K562 (cell line): Measurements from ENCODE around the gene SIRT2.

Source experiments
- MYC ChIP-seq, 2 experiments: fragments of 250-450 bp in 1 of 2; sonication (Bioruptor Pico) in 1 of 2; IDR thresholded peaks; 2 replicates each; pipeline versions ENCODE4 v1.5.1 to v1.6.1; 2012 to 2021; ENCODE audit warnings: low read depth in 2 of 2, borderline replicate concordance in 1 of 2, improper control_type of control experiment in 1 of 2, low read length in 1 of 2, mild to moderate bottlenecking in 1 of 2, moderate library complexity in 1 of 2
- TF ChIP-seq, protein P1 (sequence below), 3 experiments: IDR thresholded peaks in 2 of 3; conservative IDR thresholded peaks in 1 of 3; 2 replicates each; pipeline ENCODE4 v1.5.1; 2011 to 2012; ENCODE audit warnings: low read length in 3 of 3, mild to moderate bottlenecking in 3 of 3, control low read depth in 2 of 3, improper control_type of control experiment in 1 of 3, inconsistent platforms in 1 of 3, low read depth in 1 of 3, mixed read lengths in 1 of 3, moderate library complexity in 1 of 3; ENCODE audit not compliant: insufficient read depth in 2 of 3
- TF ChIP-seq, protein P2 (sequence below), 3 experiments: fragments of 200-800 bp in 1 of 3; fragments of 250-450 bp in 1 of 3; fragments of 450-650 bp in 1 of 3; sonication (Bioruptor Pico) in 1 of 3; sonication (Bioruptor generic) in 1 of 3; formaldehyde crosslinking in 1 of 3; IDR thresholded peaks; 2 replicates each; pipeline versions ENCODE4 v1.6.1 to v1.8.0; 2016 to 2022; ENCODE audit warnings: mild to moderate bottlenecking in 2 of 3, missing genetic modification characterization in 2 of 3, missing compliant biosample characterization in 1 of 3, moderate library complexity in 1 of 3
- TF ChIP-seq, protein P3 (sequence below), 2 experiments: IDR thresholded peaks; 2 replicates each; pipeline ENCODE4 v1.6.1; 2012; ENCODE audit warnings: improper control_type of control experiment in 2 of 2, low read depth in 2 of 2, low read length in 2 of 2, borderline replicate concordance in 1 of 2

DNA sequence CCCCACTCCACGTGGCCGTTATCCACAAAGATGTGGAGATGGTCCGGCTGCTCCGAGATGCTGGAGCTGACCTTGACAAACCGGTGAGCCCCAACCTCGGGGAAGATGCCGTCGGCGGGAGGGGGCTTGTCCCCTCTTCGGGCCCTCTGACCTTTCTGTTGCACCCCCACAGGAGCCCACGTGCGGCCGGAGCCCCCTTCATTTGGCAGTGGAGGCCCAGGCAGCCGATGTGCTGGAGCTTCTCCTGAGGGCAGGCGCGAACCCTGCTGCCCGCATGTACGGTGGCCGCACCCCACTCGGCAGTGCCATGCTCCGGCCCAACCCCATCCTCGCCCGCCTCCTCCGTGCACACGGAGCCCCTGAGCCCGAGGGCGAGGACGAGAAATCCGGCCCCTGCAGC, 7.8 kb upstream of the SIRT2 start:
- TF ChIP-seq, protein P1, sequence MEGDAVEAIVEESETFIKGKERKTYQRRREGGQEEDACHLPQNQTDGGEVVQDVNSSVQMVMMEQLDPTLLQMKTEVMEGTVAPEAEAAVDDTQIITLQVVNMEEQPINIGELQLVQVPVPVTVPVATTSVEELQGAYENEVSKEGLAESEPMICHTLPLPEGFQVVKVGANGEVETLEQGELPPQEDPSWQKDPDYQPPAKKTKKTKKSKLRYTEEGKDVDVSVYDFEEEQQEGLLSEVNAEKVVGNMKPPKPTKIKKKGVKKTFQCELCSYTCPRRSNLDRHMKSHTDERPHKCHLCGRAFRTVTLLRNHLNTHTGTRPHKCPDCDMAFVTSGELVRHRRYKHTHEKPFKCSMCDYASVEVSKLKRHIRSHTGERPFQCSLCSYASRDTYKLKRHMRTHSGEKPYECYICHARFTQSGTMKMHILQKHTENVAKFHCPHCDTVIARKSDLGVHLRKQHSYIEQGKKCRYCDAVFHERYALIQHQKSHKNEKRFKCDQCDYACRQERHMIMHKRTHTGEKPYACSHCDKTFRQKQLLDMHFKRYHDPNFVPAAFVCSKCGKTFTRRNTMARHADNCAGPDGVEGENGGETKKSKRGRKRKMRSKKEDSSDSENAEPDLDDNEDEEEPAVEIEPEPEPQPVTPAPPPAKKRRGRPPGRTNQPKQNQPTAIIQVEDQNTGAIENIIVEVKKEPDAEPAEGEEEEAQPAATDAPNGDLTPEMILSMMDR (IDR thresholded peaks at IDR 0.05 in 2 of 3, conservative IDR thresholded peaks at IDR 0.05 in 1 of 3; ENCODE audit: insufficient read depth in 2 of 3, low read depth in 1 of 3, low read length in 3 of 3) = no peak
- TF ChIP-seq, protein P2, sequence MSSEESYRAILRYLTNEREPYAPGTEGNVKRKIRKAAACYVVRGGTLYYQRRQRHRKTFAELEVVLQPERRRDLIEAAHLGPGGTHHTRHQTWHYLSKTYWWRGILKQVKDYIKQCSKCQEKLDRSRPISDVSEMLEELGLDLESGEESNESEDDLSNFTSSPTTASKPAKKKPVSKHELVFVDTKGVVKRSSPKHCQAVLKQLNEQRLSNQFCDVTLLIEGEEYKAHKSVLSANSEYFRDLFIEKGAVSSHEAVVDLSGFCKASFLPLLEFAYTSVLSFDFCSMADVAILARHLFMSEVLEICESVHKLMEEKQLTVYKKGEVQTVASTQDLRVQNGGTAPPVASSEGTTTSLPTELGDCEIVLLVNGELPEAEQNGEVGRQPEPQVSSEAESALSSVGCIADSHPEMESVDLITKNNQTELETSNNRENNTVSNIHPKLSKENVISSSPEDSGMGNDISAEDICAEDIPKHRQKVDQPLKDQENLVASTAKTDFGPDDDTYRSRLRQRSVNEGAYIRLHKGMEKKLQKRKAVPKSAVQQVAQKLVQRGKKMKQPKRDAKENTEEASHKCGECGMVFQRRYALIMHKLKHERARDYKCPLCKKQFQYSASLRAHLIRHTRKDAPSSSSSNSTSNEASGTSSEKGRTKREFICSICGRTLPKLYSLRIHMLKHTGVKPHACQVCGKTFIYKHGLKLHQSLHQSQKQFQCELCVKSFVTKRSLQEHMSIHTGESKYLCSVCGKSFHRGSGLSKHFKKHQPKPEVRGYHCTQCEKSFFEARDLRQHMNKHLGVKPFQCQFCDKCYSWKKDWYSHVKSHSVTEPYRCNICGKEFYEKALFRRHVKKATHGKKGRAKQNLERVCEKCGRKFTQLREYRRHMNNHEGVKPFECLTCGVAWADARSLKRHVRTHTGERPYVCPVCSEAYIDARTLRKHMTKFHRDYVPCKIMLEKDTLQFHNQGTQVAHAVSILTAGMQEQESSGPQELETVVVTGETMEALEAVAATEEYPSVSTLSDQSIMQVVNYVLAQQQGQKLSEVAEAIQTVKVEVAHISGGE (CRISPR knock-in tag; IDR thresholded peaks at IDR 0.05) = no peak
- TF ChIP-seq, protein P3, sequence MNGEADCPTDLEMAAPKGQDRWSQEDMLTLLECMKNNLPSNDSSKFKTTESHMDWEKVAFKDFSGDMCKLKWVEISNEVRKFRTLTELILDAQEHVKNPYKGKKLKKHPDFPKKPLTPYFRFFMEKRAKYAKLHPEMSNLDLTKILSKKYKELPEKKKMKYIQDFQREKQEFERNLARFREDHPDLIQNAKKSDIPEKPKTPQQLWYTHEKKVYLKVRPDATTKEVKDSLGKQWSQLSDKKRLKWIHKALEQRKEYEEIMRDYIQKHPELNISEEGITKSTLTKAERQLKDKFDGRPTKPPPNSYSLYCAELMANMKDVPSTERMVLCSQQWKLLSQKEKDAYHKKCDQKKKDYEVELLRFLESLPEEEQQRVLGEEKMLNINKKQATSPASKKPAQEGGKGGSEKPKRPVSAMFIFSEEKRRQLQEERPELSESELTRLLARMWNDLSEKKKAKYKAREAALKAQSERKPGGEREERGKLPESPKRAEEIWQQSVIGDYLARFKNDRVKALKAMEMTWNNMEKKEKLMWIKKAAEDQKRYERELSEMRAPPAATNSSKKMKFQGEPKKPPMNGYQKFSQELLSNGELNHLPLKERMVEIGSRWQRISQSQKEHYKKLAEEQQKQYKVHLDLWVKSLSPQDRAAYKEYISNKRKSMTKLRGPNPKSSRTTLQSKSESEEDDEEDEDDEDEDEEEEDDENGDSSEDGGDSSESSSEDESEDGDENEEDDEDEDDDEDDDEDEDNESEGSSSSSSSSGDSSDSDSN (IDR thresholded peaks at IDR 0.05; ENCODE audit: borderline replicate concordance in 1 of 2, low read depth in 2 of 2, low read length in 2 of 2) = no peak
- TF ChIP-seq MYC (IDR thresholded peaks at IDR 0.05; ENCODE audit: low read depth, low read length) (no peak), MYC (CRISPR knock-in tag; IDR thresholded peaks at IDR 0.05; ENCODE audit: borderline replicate concordance, low read depth) (no peak)
